Sigmoid colon (tissue), 4 donors: ENCODE data around the gene GAS2L3.

ENCODE experiments used
- EP300 ChIP-seq, 4 donors: sonication (generic); formaldehyde crosslinking; IDR thresholded peaks; one replicate each; pipeline ENCODE4 v1.6.1; 2017; ENCODE audit warnings: antibody characterized with exemption in 4 of 4
- POLR2A ChIP-seq, 2 donors: fragments of 450-650 bp; IDR thresholded peaks; one replicate each; pipeline ENCODE4 v1.6.1; 2016; ENCODE audit warnings: antibody characterized with exemption in 2 of 2, mild to moderate bottlenecking in 2 of 2, moderate library complexity in 2 of 2
- POLR2AphosphoS5 ChIP-seq, 4 donors: sonication (generic); formaldehyde crosslinking; IDR thresholded peaks; one replicate each; pipeline ENCODE4 v1.6.1; 2017; ENCODE audit warnings: antibody characterized with exemption in 4 of 4
- TF ChIP-seq, protein P1 (sequence below), 4 experiments: fragments of 450-650 bp in 3 of 4; fragments of 200-600 bp in 1 of 4; IDR thresholded peaks; one replicate each; pipeline ENCODE4 v1.5.1; 2016 to 2019; ENCODE audit warnings: antibody characterized with exemption in 4 of 4, mild to moderate bottlenecking in 3 of 4, moderate library complexity in 2 of 4

DNA sequence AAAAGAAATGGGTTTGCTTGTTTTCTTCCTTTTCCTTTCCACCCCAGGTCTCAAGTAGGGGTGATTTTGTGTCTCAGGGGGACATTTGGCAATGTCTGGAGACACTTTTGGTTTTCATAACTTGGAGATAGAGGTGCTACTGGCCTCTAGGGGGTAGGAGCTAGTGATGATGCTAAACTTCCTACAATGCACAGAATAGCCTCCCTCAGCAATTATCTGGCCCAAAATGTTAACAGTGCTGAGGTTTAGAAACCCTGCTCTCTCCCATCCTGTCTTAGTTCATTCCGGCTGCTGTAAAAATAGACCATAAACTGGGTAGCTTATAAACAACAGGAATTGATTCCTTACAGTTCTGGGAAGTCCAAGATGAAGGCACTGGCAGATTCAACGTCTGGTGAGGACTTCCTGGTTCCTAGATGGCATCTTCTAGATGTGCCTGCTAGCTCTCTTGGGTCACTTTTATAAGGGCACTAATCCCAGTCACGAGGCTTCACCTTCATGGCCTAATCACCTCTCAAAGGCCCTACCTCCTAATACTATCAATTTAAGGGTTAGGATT, 7.4 kb upstream of the GAS2L3 start:
- TF ChIP-seq POLR2A (IDR thresholded peaks at IDR 0.05) (no peak), POLR2AphosphoS5 (IDR thresholded peaks at IDR 0.05) (no peak), EP300 (IDR thresholded peaks at IDR 0.05) (no peak)
- TF ChIP-seq, protein P1, sequence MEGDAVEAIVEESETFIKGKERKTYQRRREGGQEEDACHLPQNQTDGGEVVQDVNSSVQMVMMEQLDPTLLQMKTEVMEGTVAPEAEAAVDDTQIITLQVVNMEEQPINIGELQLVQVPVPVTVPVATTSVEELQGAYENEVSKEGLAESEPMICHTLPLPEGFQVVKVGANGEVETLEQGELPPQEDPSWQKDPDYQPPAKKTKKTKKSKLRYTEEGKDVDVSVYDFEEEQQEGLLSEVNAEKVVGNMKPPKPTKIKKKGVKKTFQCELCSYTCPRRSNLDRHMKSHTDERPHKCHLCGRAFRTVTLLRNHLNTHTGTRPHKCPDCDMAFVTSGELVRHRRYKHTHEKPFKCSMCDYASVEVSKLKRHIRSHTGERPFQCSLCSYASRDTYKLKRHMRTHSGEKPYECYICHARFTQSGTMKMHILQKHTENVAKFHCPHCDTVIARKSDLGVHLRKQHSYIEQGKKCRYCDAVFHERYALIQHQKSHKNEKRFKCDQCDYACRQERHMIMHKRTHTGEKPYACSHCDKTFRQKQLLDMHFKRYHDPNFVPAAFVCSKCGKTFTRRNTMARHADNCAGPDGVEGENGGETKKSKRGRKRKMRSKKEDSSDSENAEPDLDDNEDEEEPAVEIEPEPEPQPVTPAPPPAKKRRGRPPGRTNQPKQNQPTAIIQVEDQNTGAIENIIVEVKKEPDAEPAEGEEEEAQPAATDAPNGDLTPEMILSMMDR (IDR thresholded peaks at IDR 0.05) = no peak
